ENCODE data around the gene TTC34. TPM values are rescaled to one million over a fixed set of nuclear protein-coding genes. Genes with fewer than 3 reads are reported as not detected.
"Not testable (repeated sequence)": the region's sequence is repeated elsewhere in the genome, so short reads cannot be mapped to it uniquely, and the experiment has no call there.

Gene TTC34
- total RNA-seq, 1 donor from 2014 or later = under 0.01 TPM

DNA sequence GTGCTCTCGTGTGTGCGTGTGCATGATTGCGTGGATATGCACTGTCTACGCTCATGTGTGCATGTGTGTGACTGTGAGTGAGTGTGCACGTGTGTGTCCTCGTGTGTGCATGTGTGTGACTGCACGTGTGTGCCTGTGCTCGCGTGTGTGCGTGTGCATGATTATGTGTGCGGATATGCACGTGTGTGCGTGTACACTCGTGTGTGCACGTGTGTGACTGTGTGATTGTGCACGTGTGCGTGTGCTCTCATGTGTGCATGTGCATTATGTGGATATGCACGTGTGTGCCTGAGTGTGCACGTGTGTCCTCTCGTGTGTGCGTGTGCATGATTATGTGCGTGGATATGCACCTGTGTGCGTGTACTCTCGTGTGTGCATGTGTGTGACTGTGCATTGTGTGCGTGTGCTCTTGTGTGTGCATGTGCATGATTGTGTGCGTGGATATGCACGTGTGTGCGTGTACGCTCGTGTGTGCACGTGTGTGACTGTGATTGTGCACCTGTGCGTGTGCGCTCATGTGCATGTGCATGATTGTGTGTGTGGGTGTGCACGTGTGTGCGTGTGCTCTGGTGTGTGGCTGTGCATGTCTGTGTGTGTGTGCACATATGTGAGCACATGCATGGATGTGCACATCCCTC lies 170.9 kb downstream of the TTC34 start:
- Histone ChIP-seq H3K27me3 (ENCODE audit: control insufficient read depth, insufficient read depth, low read length) (peaks cover 11% of the 10 kb centered on the region), H3K36me3 (ENCODE audit: control insufficient read depth, insufficient read depth, low read length) (no peaks in the 10 kb centered on the region), H3K4me3 (ENCODE audit: low read depth, low read length) (no peak overlapping the region)
- TF ChIP-seq, protein P1, sequence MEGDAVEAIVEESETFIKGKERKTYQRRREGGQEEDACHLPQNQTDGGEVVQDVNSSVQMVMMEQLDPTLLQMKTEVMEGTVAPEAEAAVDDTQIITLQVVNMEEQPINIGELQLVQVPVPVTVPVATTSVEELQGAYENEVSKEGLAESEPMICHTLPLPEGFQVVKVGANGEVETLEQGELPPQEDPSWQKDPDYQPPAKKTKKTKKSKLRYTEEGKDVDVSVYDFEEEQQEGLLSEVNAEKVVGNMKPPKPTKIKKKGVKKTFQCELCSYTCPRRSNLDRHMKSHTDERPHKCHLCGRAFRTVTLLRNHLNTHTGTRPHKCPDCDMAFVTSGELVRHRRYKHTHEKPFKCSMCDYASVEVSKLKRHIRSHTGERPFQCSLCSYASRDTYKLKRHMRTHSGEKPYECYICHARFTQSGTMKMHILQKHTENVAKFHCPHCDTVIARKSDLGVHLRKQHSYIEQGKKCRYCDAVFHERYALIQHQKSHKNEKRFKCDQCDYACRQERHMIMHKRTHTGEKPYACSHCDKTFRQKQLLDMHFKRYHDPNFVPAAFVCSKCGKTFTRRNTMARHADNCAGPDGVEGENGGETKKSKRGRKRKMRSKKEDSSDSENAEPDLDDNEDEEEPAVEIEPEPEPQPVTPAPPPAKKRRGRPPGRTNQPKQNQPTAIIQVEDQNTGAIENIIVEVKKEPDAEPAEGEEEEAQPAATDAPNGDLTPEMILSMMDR (IDR thresholded peaks at IDR 0.05; ENCODE audit: insufficient read depth, low read length, severe bottlenecking) = no peak
- peak; percentile 99 for FAIRE-seq
- no peak for DNase-seq (ENCODE audit: low read depth)

DNA sequence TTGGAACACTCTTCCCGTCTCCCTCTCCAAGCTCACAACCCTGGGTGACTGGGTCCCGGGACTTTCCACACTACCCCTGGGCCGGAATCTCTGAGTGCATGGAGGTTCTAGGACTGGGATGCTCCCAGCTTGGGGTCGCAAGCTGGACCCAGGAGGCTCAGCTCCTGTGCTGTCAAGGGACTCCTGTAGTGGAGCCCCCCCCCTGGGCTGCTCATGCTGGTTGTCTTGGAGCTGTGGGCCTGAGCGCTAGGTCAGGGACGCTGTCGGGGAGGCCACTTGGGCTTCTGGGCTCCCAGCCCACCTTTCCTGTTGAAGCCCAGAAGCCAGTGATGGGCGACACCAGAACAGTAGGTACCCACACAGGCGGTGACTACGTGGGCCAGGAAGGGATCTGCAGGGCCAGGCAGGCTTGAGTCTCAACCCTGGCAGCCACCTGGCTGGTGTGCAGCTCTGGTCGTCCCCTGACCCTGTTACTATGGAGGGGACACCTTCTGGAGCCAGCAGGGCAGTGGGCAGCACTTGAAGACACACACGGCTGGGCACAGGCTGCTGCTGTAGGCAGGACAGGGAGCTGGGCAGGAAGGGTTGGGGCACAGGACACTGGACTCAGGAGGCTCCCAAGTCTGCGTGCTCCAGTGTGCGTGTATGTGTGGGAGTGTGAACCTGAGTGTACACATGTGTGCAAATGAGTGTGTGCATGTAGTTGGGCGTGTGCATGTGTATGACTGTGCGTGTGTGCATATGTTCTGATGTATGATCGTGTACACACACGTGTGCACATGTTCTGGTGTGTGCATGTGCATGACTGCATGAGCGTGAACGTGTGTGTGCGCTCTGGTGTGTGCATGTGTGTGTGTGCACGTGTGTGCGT lies 171.6 kb downstream of the TTC34 start:
- DNase-seq (ENCODE audit: low read depth) (no peak), FAIRE-seq (no peak)
- TF ChIP-seq, protein P1 (IDR thresholded peaks at IDR 0.05; ENCODE audit: insufficient read depth, low read length, severe bottlenecking) = no peak
- Histone ChIP-seq H3K27me3 (ENCODE audit: control insufficient read depth, insufficient read depth, low read length) (peaks cover 11% of the 10 kb centered on the region), H3K36me3 (ENCODE audit: control insufficient read depth, insufficient read depth, low read length) (no peaks in the 10 kb centered on the region), H3K4me3 (ENCODE audit: low read depth, low read length) (no peak overlapping the region)

DNA sequence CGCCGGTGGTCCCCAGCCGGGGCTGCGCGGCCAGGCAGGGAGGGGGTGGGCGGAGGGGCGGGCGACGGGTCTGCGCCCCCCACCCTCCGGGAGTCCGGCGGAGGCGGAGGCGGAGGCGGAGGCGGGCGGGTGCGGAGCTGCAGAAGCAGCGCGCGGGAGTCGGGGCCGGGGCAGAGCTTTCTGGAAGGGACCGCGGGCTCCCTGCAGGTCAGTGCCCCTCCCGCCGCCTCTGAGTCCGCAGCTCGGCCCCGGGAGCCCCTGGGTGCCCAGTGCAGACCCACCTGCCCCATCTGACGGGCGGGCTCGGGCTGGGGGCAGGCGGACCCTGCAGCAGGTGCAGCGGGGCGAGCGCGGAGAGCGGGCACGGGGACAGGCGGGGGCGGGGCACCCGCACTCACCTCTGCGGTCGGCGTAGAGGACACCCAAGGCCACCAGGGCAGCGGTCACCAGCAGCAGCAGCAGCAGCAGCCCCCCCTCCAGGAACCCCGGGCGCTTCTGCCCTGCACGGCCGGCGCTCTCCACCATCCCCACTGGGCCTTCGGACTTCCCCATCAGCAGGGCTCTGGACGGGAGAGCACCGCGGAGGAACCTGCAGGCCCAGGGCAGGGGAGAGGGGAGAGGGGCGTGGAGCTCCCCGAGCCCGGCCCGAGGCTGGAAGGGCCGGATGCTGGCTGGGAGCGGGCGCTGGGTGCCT lies 172.4 kb downstream of the TTC34 start:
- H3K4me3 ChIP-seq (ENCODE audit: low read depth, low read length) = no peak overlapping the region
- no peaks in the 10 kb centered on the region for H3K36me3 ChIP-seq (ENCODE audit: control insufficient read depth, insufficient read depth, low read length)
- DNase-seq (ENCODE audit: low read depth) (no peak), FAIRE-seq (no peak)
- TF ChIP-seq, protein P1 (IDR thresholded peaks at IDR 0.05; ENCODE audit: insufficient read depth, low read length, severe bottlenecking) = no peak
- peaks cover 11% of the 10 kb centered on the region for H3K27me3 ChIP-seq (ENCODE audit: control insufficient read depth, insufficient read depth, low read length)

DNA sequence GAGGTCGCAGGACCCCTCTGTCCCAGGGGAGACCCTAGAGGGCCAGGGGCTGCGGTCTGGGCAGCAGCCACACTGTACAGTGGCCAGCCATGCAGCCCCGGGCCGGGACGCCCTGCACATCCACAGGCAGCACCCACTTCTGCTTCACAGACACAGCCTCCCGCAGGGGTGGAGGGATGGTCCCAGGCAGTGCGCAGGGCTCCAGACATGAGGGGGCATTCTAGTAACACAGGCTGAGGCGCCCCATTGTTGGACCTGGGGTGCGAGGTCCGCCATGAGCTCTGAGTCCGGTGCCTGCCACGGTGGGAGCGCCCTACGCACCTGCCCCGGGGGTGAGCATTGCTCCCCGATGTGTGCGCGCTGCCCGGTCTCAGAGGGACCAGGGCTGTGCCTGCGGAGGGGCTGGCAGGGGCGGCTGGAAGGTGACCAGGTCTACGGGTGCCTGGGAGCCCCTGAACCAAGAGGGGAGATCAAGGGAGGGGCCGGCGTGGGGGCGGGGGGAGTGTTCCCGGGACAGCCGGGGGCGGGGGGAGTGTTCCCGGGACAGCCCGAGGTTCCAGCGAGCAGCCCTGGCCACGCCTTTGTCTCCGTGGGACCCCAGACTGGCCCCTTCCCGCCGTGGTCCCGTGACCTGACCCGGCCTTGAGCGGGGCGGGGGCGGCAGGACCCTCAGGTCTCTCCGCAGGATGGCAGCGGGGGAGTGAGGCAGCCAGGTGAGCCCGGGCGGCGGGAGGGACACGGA lies 173.1 kb downstream of the TTC34 start:
- FAIRE-seq (no peak), DNase-seq (ENCODE audit: low read depth) (no peak)
- peaks cover 11% of the 10 kb centered on the region for H3K27me3 ChIP-seq (ENCODE audit: control insufficient read depth, insufficient read depth, low read length)
- no peaks in the 10 kb centered on the region for H3K36me3 ChIP-seq (ENCODE audit: control insufficient read depth, insufficient read depth, low read length)
- H3K4me3 ChIP-seq (ENCODE audit: low read depth, low read length) = no peak overlapping the region
- TF ChIP-seq, protein P1 (IDR thresholded peaks at IDR 0.05; ENCODE audit: insufficient read depth, low read length, severe bottlenecking) = no peak

DNA sequence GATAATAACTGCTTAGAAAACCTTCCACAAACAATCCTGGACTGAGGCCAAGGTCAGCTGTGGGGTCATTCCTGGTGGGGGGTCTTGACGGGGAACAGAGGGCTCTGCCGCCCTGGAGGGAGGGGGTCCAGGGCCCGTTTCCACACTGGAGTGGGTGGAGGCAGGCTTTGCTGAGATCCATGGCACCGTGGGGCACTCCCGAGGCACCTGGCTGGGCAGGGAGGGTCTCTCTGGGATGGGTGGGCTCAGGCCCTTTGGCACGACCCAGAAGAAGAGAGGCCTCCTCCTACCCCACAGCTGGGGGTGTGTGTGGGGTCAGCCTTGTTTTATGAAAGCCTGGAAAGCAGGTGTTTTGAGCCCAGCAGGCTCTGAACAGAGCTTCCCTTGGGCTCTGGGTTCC lies 173.7 kb downstream of the TTC34 start:
- H3K4me3 ChIP-seq (ENCODE audit: low read depth, low read length) = no peak overlapping the region
- peaks cover 11% of the 10 kb centered on the region for H3K27me3 ChIP-seq (ENCODE audit: control insufficient read depth, insufficient read depth, low read length)
- no peak for FAIRE-seq
- H3K36me3 ChIP-seq (ENCODE audit: control insufficient read depth, insufficient read depth, low read length) = no peaks in the 10 kb centered on the region
- TF ChIP-seq, protein P1 (IDR thresholded peaks at IDR 0.05; ENCODE audit: insufficient read depth, low read length, severe bottlenecking) = no peak
- DNase-seq (ENCODE audit: low read depth) = no peak

DNA sequence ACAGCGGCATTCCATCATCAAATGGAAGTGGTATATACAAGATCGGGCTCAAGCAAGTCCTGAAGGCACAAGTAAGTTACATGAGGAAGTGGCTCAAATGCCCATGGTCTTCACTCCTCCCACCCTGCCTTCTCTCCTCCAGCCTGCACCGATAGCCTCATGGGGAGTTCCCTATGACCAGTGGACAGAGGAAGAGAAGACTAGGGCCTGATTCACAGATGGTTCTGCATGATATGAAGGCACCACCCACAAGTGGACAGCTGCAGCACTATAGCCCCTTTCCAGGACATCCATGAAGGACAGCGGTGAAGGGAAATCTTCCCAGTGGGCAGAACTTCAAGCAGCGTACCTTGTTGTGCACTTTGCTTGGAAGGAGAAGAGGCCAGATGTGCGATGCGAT lies 175.7 kb downstream of the TTC34 start:
- not testable (repeated sequence) for FAIRE-seq; DNase-seq (ENCODE audit: low read depth); H3K36me3 ChIP-seq (ENCODE audit: control insufficient read depth, insufficient read depth, low read length); H3K4me3 ChIP-seq (ENCODE audit: low read depth, low read length)
- peaks cover 11% of the 10 kb centered on the region for H3K27me3 ChIP-seq (ENCODE audit: control insufficient read depth, insufficient read depth, low read length)

Data from bronchial epithelial cell (primary cell).